ENCODE data around the gene DCLRE1A.
"Not testable (repeated sequence)": the region's sequence is repeated elsewhere in the genome, so short reads cannot be mapped to it uniquely, and the experiment has no call there.

Gene DCLRE1A

DNA sequence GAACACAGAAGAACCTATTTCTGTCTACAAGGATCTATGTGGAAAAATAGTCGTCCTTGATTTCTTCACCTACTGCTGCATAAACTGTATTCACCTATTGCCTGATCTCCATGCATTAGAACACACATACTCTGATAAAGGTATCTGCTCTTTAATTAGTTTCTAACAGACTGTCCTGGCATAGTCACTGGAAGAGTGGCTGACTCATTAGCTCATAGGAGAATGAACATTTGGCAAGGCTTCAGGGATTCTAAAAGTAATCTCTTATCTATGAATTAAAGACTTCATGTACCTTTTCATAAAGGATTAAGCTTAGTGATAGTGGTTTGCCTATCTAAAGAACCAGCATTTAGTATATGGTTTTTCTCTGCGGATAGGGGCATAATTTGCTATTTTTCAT is 4.7 kb upstream of the DCLRE1A start:
- no peak for DNase-seq (ENCODE audit: low spot score)

DNA sequence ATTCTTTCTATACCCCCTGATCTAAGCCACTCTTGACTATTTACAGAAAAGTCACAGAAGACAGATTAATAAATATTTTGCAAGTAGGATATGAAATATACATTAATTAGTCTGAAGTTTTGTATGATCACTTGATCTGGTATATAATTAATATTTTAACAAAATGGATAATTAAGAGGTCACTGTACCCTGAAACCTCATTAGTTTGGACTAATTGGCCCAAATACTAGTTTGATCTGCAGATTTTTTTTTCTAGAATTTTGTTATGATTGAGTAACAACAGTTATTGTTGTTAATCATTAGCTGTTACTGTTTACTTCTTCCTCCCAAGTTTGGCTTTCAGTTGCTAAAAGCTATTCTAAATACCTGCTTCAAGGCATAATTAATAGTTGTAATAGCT is 3.3 kb upstream of the DCLRE1A start:
- no peak for DNase-seq (ENCODE audit: low spot score)

DNA sequence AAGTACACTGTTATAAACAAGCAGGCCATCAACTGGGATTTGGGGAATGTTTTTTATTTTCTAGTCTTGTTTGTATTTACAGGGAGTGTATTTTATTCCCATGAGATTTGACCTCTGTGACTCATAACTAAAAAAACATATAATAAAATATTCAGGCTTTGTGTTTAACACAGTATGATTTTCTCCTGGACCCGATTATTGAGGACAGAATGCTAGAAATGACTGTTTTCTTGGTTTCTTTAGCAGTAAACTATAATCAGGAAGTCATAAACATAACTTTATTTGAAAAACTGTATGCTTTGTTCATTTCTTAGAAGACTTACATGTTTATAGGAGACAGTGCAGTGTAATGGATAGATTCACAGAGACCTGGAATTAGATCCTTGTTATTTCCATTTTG is 2.7 kb upstream of the DCLRE1A start:
- DNase-seq (ENCODE audit: low spot score) = no peak

DNA sequence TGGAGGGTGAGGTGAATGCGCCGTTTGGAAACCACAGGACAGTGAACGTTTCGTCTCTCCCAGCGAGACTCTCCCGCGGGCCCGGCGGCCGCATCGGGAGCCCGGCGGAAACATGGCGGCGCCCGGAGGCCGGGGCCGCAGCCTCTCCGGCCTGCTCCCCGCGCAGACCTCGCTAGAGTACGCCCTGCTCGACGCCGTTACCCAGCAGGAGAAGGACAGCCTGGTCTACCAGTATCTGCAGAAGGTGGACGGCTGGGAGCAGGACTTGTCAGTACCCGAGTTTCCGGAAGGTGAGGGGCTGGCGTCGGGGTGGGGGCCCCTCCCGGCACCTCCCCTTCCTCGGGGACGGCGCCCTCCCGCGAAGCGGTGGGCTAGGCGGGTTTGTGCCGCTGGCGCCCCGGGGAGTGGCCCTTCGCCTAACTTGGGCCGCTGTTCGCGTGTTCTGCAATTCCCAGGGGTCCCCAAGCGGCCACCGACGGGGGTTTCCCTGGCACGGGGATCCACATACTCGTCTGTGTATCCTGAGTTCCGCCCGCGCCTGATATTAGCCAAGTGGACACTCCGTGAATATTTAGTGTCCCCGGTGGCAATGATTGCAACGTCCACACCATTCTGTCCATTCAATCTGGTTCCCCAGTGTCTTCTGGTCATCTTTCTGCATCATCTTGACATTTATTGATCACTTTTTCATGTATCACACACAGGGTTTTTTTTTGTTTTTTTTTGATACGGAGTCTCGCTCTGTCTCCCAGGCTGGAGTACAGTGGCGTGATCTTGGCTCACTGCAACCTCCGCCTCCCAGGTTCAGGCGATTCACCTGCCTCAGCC is 1.1 kb upstream of the DCLRE1A start:
- peak; percentile 61 for DNase-seq (ENCODE audit: low spot score)

DNA sequence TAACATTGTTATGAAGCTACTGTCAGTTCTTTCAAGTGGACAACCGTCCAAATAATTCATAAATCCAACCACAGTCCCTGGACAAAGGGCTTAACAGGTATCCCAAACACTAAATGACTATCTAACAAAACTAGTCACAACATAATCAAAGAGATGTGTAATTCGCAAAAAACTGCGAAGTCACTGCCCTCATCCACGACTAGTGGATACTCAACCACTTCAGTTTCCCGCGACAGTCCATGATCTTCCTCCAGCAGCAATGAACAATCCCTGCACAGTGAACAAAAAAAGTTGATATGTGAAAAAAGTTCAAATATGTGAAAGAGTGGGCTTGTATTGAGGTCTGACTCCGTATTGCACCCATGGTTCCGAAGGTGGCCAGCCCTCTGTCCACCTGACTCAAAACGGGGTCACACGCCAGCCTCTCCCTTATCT is 287 bp downstream of the DCLRE1A start:
- DNase-seq (ENCODE audit: low spot score) = no peak

DNA sequence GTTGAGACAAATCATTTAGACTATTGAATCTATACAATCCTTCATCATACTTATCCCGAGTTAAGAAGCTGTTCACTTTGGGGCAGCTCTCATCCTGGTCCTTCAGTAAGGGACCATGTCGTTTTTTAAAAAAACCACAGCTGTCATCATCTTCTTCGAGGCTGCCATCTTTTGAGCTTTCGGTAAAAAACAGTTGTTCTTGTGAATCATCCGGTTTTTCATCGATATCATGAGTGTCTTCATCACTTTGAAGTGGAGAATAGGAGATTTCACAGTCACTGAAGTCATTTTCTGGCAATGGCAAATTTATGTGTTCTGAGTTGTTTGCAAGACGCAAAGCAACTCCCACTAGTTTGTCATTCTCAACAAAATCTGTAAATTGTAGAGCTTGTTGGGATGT is 3.9 kb downstream of the DCLRE1A start:
- no peak for DNase-seq (ENCODE audit: low spot score)

DNA sequence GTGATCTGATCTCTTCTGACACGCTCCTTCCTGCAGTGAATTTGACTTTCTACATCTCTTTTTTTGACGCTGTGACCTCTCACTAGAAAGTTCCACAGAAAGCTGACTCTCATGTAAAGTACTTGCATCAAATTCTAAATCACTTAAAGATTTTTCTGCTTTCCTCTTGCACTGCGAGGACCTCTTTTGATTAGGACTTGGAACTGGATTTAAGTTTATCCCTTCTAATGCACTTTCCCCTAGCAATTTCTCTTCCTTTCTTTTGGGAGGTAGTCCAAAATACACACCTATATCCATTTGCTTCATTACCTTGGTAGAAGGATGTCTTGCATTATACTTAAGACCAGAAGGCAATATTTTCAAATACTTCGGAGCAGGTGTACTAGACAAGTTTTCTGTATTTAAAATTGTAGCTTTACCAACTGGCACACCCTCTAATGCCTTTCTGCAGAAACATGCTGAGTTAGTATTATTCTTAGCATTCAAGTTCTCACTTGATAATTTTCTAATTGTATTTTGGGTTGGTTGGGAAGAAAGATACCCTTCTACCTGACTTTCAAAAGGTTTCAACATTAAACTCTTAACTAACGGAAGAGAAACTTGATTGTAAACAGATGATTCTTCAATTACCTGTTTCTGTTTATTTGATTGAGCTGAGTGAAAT is 4.6 kb downstream of the DCLRE1A start:
- DNase-seq (ENCODE audit: low spot score) = no peak

DNA sequence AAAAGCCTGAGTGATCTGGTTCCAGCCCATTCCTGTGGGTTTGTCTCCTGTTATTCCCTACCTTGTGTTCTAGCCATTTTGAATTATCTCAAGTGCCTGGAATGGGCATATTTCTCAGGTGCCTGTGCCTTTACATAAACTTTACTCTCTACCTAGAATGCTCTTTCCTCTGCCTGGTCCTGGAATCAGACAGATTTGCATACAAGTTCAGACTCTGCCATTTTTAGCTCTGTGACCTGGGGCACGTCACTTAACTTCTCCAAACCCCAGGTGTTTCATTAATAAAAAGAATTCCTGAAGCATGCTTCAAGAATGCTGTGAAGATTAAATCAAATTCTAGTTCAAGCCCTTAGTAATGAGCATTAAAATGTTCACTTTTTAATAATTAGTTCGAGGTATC is 7.8 kb downstream of the DCLRE1A start:
- no peak for DNase-seq (ENCODE audit: low spot score)

DNA sequence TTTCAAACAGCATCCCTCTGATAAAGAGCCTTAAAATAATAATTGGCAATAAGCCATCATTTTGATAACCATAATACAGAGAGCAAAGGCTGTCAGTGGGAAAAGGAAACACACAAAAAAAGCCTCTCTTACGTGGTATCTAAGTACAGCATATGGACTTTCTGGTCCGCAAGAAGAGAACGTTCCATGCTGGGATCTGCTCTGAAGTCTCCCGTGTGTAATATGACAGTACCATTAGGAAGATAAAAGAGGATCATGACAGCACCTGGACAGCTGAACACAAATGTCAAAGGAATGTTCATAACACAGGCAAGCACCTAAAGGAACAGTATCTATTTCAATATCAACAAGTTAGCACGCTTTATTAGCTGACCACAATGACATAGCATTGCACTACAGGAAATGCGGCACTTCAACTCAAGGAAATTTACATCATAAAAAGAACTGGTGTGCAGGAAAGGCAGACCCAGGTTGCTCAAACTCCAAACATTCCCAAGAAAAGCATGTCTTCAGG is 9.9 kb downstream of the DCLRE1A start:
- DNase-seq (ENCODE audit: low spot score) = no peak

DNA sequence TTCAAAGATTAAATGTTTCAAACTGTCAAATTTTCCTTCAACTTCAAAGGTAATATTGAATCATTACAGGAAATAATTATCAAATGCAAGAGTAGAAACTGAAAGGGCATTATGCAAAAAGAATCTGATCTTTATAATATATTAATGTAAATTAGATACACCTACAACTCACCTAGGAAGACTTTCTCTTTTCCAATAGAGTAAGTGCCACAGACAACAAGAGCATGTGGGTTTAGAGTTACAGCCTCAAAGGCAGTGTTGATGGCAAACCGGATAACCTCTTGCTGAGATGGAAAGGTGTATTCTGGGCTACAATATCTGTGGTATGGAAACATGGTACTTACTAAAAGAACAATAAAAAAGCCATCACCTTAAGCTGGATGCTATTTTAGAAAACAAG is 11.7 kb downstream of the DCLRE1A start:
- no peak for DNase-seq (ENCODE audit: low spot score)

DNA sequence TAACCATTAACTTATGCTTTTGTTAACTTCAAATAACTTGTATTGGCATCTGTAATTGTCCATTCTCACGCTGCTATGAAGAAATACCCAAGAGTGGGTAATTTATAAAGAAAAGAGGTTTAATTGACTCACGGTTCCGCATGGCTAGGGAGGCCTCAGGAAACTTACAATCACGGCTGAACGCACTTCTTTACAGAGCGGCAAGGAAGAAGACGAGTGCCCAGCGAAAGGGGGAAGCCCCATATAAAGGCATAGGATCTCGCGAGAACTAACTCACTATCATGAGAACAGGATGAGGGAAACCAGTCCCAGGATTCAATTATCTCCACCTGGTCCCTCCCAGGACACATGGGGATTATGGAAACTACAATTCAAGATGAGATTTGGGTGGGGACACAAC is 25.3 kb downstream of the DCLRE1A start:
- DNase-seq (ENCODE audit: low spot score) = not testable (repeated sequence)

DNA sequence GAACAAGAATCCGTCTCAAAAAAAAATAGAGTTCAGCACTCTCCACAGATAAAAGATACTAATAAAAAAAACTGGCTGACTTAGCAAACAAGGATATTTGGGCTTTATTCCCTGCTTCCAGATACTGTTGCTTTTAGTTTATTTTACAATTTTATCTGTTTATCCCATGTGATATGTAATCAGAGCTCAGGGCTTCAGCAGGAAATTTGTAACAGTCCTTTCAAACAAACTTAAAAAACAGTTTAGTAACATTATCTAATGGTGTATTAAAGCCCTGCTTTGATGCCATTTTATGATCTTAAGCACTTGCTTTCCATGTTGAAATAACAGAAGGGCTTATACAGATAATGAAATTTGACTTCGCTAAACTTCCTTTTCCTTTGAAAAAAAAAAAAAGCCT is 28.1 kb downstream of the DCLRE1A start:
- DNase-seq (ENCODE audit: low spot score) = no peak

DNA sequence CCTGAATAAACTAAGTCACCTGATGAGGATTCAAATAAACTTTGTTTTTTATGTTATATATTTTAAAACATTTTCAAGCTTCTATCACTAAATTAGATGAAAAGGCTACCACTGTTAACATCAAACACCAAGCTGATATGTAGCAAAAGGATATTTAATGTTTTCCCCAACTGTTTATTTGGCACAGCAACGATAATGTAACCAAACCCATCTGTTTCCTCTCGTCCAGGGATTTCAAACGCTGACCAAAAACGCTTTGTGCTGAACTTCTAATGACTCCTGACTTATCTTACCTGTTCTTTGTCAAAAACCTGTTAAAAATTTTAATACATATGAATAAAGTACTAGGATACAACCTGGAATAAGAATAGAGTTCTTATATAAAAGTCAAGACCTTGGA is 30.5 kb downstream of the DCLRE1A start:
- no peak for DNase-seq (ENCODE audit: low spot score)

DNA sequence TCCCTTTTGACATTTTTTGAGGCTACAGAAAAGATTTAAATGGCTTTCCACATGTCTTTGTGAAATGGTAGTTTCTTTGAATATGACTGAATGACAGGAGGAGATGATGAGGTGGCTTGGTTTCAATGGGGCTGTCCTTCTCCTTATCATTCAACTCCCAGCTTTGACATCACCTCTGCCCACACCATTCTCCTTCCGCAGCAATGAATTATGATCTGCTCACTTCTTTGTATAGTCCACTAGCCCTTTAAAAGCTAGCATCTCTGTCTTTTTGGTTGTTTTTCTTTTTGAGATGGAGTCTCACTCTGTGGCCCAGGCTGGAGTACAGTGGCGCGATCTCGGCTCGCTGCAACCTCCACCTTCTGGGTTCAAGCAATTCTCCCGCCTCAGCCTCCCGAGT is 31.7 kb downstream of the DCLRE1A start:
- no peak for DNase-seq (ENCODE audit: low spot score)

DNA sequence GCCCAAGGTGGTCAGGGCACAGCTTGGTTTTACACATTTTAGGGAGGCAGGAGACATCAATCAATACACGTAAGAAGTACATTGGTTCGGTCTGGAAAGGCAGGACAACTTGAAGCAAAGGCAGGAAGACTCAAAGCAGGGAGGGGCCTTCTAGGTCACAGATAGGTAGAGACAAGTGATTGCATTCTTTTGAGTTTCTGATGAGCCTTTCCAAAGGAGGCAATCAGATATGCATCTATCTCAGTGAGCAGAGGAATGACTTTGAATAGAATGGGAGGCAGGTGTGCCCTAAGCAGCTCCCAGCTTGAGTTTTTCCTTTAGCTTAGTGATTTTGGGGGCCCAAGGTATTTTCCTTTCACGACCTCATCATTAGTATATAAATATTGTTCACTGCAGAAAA is 32.6 kb downstream of the DCLRE1A start:
- not testable (repeated sequence) for DNase-seq (ENCODE audit: low spot score)

DNA sequence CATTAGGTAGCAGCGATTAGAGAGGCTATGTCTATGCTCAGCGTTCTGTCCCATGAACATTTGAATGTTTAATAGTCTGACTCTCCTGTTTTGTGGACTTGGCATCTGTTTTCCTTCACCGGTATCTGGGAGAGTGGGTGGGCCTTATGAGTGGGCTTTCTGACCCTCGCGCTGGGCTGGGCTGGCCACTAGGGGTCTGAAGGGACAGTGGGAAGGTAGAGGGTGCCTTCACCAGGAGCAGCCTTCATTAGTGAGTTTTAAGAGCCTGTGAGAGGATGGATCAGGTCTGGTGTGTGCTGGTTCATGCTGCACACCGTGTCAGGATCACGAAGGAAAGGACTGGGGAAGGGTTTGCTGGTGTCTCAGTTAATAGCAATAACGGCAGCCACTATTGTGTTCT is 33.4 kb downstream of the DCLRE1A start:
- DNase-seq (ENCODE audit: low spot score) = no peak

DNA sequence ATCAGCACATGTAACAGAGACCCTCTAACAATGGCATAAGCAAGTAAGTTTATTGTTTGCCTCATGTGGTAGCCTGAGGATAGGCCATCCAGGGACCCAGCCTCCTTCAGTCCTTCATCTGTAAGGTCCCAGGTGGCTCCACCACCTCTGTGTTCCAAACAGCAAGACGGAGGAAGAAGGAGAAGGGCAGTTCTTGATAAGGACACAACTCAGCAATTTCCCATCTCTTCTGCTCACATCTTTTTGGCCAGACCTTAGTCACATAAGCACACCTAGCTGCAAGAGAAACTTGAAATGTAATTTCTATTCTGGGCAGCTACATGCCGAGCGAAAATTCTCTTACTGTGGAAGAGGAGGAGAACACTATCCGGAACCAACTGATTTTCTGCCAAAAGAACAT is 33.9 kb downstream of the DCLRE1A start:
- DNase-seq (ENCODE audit: low spot score) = no peak

DNA sequence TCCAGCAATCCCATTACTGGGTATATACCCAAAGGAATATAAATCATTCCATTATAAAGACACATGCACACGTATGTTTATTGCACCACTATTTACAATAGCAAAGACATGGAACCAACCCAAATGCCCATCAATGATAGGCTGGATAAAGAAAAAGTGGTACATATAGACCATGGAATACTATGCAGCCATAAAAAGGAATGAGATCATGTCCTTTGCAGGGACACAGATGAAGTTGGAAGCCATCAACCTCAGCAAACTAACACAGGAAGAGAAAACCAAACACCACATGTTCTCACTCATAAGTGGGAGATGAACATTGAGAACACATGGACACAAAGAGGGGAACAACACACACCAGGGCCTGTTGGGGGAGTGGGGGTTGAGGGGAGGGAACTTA is 39.2 kb downstream of the DCLRE1A start:
- not testable (repeated sequence) for DNase-seq (ENCODE audit: low spot score)

DNA sequence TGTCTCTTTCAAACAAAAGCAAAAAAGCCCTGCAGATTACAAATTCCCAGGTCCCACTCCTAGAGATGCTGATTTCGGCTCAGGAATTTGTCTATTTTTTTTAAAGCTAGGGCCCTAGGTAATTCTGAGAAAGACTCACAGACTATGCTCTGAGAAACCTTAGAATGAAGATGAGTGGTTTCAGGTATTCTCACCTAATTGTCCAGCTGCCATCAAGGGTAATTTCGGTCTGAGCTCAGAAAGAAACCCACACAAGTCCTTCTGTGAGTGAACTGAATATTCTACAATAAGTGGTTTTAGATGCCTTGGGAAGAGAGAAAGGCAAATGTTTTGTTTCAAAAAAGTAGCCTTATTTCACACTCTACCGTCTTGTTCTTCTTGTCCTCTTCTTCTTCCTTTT is 45.7 kb downstream of the DCLRE1A start:
- no peak for DNase-seq (ENCODE audit: low spot score)

DNA sequence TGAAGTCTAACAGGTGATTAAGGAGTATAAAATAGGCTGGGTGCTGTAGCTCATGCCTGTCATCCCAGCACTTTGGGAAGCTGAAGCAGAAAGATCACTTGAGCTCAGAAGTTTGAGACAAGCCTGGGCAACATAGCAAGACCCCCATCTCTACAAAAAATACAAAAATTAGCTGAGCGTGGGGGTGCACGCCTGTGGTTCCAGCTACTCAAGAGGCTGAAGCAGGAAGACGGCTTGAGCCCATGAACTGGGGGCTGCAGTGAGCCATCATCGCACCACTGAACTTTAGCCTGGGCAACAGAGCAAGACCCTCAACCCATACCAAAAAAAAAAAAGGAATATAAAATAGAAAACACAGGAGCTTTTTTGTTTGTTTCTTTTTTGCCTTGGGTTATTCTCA is 47.4 kb downstream of the DCLRE1A start:
- no peak for DNase-seq (ENCODE audit: low spot score)

DNA sequence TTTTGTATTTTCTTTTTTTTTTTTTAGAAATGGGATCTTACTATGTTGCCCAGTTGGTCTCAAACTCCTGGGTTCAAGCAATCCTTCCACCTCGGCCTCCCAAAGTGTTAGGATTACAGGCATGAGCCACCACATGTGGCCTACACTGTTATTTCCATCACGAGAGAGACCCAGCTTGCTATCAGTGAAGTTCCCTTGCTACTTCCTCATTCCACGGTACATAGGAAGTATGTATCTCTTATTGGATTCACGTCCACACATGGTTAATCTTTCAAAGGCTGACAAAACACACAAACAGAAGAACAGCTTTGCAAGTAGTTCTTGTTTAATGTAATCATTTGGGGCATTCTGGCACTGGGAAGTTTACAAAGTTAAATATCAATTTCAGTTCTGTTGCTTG is 50.9 kb downstream of the DCLRE1A start:
- no peak for DNase-seq (ENCODE audit: low spot score)

DNA sequence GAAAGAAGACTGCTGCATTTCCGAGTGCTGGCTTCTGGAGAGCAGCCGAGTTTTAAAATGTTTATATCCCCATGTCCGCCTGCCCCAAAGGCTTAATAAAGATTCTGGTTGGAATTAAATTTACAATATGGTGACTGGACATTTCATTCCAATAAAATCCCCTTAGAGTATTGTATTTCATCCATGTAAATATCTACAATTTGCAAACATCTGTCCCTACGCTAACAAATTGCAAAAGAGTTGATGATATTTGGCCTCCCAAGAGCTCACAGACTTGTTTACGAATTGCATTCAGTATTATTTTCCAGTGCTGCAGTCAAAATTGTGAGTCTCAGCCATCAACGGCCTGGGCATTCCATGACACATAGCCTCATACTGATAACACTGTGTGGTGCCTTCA is 52.3 kb downstream of the DCLRE1A start:
- DNase-seq (ENCODE audit: low spot score) = no peak

DNA sequence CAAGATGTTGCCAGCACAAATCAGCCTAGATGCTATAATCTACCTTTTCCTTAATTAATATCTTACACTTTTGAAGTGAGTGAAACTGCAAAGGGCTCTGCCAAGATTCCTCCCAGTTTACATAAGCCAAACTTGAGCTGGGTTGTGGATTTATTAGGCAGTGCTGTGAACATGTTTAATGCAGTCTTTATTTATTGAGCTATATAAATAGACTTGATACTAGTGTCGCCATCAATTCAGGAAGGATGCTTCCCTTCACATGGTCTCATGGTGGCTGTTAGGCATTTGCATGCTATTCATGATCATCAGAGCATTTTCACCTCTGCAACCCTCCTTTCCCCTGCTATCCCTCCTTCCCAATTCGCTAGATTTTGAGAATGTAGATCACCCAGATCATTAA is 62.2 kb downstream of the DCLRE1A start:
- no peak for DNase-seq (ENCODE audit: low spot score)
